Activated CD4-positive, alpha-beta T cell treated with anti-CD3 and anti-CD28 coated beads, Interleukin-2, amount 50 U/mL, for 48 hours (primary cell): ENCODE data around the gene SPATA13.
"Not testable (repeated sequence)": the region's sequence is repeated elsewhere in the genome, so short reads cannot be mapped to it uniquely, and the experiment has no call there.

ENCODE experiments used
- DNase-seq, 2 experiments: peaks; one replicate each; pipeline ENCODE4 v3.0.0-alpha.2; 2020

SPATA13 gene

DNA sequence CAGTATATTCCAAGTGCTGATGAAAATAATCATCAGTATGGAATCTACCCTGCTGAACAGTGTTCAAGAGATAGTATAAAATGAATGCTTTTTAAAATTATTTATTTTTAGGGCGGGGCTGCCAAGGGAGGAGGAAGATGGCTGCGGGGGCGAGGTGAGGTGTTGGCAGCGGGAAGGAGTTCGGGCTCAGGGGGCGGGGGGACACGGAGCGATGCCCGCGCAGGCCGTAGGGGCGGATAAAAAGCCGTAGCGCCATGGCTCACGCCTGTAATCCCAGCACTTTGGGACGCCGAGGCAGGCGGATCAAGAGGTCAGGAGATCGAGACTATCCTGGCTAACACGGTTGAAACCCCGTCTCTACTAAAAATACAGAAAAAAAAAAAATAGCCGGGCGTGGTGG is 167.1 kb downstream of the SPATA13 start:
- not testable (repeated sequence) for DNase-seq

DNA sequence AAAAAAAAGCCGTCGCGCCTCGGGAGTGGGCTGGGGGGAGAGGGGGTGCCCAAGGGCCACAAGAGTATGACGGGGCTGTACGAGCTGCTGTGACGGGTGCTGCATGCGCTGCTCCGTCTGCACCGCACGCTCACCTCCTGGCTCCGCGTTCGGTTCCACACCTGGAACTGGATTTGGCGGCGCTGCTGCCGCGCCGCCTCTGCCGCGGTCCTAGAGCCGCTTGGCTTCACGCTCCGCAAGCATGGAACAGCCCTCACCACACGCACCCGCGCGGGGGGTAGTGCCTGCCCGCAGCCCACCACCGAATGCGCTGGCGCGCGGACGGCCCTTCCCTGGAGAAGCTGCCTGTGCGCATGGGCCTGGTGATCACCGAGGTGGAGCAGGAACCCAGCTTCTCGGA is 167.6 kb downstream of the SPATA13 start:
- DNase-seq, result no peak

DNA sequence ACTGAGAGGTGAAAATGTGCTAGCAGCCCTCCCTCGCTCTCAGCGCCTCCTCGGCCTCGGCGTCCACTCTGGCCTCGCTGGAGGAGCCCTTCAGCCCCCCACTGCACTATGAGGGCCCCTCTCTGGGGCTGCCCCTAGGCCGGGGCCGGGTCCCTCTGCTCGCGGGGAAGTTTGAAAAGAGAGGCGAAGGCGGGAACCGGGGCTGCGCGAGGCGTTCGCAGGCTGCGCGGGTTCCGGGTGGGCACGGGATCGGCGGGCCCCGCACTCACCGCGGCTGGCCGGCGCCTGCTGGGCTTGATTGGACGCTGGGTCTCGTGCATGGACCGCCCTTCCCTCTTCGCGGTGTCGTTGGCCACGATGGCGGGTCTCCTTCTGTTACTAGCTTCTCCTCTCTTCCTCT is 178.2 kb downstream of the SPATA13 start:
- no peak for DNase-seq

DNA sequence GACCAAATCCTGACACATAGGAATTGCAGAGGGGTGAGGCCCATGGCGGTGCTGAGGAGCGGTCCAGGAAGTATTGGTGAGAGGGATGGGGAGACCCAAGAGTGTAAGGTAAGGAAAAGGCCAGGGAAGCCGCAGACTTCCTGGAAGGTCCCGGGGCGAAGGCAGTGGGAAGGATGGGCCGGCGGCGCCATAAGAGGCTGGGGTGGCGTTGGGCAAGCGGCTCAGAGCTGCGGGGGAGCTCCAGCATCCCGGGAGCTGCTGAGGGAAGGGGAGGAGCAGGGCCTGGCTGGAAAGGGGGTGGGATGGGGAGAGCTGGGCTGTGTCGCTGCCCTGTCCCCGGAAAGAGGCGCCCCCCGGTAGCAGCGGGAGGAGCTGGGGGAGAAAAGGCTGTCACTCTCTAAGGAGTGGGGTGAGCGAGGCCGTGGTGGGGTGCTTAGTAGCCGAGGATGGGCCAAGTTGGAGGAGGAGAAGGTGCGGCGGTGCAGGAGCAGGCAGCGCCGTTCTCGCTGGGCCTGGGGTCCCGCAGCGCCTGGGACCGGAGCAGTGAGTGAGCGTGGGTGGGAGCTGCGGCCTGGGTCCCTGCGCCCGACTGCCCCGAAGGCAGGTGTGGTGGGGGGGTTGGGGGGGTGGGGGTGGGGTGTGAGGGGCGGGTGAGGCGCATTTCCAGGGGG is 179.6 kb downstream of the SPATA13 start:
- no peak for DNase-seq

DNA sequence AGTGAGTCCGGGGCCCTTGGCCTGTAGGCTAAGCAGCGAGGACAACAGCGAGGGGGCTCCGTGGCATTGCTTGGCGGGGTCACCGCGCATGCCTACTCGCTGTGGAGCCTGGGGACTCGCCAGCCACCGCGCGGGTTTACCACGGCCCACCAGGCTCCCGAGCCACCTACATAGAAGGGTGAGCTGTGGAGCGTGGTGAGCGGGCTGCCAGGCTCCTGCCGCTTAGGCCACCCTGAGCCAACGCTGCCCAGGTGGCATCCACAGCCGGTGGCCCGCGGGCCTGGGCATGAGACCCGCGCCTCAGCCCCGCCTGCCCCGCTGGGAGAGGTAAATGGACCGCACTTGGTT is 180.1 kb downstream of the SPATA13 start:
- no peak for DNase-seq

DNA sequence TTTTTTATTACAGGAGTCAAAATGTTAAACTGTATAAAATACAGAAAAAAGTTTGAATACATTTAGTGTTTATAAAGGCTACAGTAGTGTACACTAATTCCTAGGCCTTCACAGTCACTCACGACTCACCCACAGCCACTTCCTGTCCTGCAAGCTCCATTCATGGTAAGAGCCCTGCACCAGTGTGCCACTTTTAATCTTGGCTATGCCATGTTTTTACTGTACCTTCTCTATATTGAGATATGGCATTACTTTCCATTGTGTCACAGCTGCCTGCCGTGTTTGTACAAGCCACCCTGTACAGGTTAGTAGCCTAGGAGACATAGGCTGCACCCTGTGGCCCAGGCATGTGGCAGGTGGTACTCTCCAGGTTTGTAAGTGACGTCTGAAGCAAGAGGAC is 180.9 kb downstream of the SPATA13 start:
- DNase-seq, result no peak

DNA sequence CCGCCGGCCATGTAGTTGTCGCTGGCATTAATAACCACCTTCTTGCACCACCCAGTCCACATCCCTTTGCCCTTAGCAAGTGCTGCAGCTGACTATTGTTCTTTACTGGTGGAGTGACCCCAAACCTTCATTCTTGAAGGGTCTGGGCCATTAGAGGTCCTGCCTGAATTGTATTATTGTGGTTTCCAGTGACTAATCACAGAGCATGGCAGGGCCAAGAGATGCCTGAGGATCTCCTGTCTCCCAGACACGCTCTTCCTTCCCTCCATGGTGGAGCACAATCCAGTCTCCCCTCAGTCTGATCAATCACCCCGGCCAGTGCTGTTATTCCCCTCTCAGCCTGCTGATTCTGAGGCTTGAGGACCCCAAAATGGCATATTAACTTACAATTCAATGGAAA is 187.9 kb downstream of the SPATA13 start:
- no peak for DNase-seq

DNA sequence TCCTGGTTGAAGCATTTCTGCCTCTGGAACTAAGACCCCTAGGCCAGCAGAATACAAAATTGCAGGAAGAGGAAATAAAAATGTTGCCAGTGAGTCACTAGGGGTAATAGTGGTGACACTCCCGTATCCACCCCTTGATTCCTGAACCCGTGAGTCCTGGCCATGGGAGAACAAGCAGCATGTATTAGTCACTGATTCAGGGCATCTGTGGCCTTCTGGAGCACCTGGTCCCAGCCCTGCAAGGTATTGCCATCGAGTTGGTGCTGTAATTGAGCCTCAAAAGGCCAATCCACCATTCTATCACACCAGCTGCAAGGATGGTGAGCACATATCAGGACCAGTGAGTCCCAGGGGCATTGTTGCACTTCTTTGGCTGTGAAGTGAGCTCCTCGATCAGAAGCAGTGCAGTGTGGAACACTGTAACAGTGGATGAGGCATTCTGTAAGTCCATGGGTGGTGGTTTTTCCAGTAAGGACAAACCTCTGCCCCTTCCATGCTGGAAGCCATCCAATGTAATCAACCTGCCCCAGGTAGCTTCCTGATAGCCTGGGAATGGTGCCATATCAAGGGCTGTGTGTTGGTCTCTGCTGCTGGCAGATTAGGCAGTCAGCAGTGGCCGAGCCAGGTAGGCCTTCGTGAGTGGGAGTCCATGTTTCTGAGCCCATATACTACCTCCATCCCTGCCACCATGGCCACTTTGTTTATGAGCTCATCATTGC is 188.4 kb downstream of the SPATA13 start:
- no peak for DNase-seq

DNA sequence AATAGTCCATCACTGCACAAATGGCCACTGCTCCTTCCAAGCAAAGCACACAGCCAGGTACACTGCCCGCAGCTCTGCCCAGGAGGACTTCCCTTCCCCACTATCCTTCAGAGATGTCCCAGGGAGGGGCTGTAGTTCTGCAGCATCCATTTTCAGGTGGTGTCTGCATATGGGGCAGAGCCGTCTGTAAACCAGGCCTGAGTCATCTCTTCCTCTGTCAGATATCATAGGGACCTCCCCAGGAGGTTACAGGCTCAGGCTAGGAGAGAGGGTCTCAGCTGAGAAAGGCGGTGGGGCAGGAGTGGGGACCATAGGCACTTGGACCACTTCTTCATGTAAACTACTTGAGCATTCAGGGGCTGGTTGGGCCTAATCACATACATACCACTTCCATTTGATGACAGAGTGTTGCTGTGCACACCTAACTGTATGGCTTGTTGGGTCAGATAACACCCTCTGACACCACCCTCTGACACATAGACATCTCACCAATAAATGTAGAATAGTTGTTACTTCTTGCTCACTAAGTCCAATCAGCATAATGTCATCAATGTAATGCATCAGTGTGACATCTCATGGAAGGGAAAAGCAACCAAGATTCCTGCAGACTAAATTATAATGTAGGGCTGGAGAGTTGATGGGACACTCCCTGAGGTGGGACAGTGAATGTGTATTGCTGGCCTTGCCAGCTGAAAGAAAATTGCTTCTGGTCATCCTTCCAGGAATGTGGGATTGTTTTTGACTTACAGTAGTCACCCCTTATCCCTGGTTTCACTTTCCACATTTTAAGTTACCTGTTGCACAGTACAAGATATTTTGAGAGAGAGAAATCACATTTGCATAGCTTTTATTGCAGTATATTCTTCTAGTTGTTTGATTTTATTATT is 189.5 kb downstream of the SPATA13 start:
- DNase-seq, result not testable (repeated sequence)

DNA sequence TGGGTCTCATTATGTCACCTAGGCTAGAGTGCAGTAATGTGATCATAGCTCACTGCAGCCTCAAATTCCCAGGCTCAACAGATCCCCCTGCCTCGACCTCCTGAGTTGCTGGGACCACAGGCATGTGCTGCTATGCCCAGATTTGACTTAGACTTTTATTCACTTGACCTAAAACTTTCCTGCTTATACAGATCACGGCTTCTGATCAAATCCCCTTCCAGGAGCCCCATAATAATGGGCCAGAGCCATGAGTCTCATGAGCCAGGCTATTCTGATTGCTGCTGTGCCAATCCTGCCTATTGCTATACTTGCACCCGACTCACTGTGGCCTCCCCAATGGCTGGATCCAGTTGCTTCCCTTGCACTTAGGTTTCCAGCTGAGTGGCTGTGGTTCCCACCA is 190.9 kb downstream of the SPATA13 start:
- no peak for DNase-seq

DNA sequence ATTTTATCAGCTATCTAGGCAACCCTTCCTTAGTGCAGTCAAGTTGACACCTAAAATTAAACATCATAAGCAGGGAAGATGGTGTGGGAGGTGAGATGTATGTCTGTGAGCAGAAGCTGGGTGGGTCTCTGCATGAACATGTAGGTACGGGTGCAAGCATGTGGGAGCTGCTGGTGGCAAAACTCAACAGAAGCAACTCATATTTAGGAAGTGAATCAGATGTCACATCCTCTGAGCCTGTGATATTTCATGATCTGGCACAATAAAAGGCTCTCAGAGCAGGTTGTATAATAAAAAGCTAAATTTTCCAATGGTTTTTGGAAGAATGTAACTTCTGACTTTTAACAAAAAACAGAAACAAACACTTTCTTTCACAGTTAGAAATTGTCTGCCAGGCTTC is 193.2 kb downstream of the SPATA13 start:
- no peak for DNase-seq

DNA sequence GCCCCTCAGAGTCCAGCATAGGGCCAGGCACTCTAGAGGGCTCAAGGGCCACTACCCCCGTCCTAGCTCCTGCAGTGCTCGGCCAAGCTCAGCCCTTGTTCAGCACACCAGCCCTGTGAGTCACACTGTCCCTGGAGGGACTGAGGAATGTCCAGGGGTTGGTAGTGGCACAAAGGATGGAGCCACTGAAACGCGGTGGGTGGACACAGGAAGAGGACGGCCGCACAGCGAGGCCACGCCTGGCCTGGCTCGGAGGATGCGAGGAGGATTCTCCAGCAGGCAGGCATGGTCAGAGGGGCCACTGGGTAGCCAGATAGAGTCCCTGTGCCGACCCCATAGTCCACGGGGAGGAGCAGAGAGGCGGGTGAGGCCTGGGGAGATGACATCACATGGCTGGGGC is 194.6 kb downstream of the SPATA13 start:
- DNase-seq, result no peak

DNA sequence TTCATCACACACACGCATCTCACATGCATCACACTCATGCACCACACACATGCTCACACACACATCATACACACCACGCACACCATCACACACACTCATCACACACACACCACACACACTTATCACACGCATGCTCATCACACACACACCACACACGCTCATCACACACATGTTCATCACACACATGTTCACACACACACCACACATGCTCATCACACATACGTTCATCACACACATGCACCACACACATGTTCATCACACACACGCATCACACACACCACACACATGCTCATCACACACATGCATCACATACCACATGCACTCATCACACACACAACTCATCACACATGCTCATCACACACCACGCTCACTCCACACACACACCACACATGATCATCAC is 195.8 kb downstream of the SPATA13 start:
- DNase-seq, result no peak
